LNCaP clone FGC (cell line): ENCODE results near the gene CDK5RAP3.

Source experiments
- DNase-seq: peaks from one replicate; pipeline ENCODE4 v3.0.0-alpha.2; 2011; ENCODE audit warnings: low read depth
- H3K4me3 ChIP-seq: 2 replicates; pipeline ENCODE4 v1.5.1; 2011; ENCODE audit warnings: mild to moderate bottlenecking, low read depth, low read length, control low read depth
- TF ChIP-seq, protein P1 (sequence below): IDR thresholded peaks from 2 replicates; pipeline ENCODE4 v1.5.1; 2012; ENCODE audit warnings: mild to moderate bottlenecking; ENCODE audit not compliant: control insufficient read depth, insufficient read depth; ENCODE audit errors: extremely low read depth

CDK5RAP3 gene

DNA sequence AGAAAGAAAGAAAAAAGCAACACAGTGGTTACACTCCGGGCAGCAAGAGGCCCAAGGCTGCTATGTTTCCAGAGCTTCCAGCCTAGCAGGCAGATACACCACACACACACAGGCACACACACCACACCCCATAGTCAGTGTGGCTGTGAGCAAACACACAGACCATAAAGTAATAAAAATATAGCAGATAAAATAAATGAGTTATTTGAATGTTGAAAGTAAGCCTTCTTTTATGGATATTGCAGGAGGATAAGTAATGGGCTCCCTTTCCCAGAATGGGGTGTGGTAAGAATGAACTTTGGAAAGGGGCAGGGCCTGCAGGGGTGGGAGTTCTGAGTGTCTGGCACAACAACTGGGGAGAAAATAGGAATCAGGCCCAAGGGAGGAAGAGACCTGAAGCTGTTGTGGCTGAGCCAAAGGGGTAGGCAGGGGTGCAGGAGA lies 4.8 kb upstream of the CDK5RAP3 start:
- no peak overlapping the region for H3K4me3 ChIP-seq
- TF ChIP-seq, protein P1, sequence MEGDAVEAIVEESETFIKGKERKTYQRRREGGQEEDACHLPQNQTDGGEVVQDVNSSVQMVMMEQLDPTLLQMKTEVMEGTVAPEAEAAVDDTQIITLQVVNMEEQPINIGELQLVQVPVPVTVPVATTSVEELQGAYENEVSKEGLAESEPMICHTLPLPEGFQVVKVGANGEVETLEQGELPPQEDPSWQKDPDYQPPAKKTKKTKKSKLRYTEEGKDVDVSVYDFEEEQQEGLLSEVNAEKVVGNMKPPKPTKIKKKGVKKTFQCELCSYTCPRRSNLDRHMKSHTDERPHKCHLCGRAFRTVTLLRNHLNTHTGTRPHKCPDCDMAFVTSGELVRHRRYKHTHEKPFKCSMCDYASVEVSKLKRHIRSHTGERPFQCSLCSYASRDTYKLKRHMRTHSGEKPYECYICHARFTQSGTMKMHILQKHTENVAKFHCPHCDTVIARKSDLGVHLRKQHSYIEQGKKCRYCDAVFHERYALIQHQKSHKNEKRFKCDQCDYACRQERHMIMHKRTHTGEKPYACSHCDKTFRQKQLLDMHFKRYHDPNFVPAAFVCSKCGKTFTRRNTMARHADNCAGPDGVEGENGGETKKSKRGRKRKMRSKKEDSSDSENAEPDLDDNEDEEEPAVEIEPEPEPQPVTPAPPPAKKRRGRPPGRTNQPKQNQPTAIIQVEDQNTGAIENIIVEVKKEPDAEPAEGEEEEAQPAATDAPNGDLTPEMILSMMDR: no peak
- no peak for DNase-seq

DNA sequence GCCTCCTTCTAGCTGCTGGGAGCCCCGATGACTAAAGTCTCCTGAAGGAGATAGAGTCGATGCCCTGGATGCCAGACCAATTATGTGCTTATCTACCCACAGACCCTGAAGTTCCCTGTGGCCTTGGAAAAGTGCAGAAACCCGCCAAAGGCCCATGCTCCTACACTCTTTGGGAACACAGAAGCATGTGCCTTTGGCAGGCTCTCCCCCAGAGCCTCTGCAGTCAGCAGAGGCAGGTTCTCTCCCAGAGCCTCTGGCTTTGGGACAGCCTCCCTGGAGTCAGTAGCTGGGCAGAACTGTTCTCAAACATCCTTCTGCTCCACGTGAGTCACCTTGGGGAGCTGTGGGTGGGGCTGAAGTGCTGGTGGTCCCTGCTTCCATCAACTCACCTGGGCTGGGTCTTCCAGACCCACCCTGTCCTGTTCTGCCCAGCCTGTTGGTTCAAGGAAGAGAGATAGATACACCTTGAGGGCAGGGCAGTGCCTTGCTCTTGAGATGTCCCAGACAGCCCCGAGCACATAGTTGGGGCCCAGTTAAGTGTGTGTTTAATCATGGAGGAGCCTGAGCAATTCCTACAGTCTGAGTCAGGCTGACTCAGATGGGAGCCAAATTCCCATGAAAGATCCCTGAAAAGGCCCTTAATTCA lies 3.2 kb upstream of the CDK5RAP3 start:
- H3K4me3 ChIP-seq: no peak overlapping the region
- DNase-seq: no peak
- TF ChIP-seq, protein P1: no peak

DNA sequence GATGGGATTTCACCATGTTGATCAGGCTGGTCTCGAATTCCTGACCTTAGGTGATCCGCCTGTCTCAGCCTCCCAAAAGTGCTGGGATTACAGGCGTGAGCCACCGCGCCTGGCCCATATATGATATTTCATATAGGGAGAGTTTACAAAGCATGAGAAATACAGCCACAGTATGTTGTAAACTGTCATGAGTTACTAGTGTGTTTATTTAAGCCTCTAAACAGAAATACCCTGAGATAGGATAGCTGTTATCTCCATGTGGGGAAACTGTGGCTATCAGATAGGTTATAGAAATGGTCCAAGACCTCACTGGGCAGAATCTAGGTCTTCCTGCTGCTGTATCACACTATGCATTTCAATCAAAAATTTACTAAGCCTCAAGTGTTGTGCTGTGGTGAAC lies 2.1 kb upstream of the CDK5RAP3 start:
- DNase-seq: no peak
- TF ChIP-seq, protein P1: no peak
- no peak overlapping the region for H3K4me3 ChIP-seq

DNA sequence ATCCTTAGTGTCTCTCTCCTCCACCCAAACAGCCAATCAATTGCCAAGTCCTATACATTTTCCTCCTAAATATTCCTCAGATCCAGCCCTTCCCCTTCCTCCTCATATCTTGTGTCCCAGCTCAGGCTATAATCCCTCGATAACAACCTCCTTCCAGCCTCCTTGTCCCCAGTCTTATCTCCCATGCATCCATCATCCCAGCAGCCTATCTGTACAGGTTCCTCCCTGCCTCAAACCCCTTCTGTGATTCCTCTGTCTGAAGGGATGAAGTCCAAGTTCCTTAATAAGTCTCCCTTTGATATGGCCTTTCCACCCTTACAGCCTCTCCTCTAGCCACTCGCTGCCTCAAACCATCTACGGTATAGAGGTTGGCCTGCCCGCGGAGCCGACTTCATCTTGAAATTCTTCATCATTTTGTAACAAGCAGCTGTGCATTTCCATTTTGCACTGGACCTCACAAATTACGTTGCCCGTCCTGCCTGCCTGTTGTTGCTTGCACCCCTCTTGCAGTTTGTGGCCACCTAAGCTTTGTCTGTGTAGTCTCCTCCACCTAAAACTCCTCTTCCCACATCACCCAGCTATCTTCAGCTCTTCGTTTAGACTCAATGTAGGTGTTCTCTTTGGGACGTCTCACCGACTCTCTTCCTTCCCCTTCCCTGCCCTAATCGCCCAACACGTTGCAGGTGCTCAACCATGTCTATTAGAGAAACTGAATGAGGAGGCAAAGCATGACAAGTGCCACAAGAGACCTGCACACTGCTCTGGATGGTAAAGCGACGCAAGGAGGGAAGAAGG lies 786 bp upstream of the CDK5RAP3 start:
- no peak overlapping the region for H3K4me3 ChIP-seq
- no peak for DNase-seq
- TF ChIP-seq, protein P1: no peak

DNA sequence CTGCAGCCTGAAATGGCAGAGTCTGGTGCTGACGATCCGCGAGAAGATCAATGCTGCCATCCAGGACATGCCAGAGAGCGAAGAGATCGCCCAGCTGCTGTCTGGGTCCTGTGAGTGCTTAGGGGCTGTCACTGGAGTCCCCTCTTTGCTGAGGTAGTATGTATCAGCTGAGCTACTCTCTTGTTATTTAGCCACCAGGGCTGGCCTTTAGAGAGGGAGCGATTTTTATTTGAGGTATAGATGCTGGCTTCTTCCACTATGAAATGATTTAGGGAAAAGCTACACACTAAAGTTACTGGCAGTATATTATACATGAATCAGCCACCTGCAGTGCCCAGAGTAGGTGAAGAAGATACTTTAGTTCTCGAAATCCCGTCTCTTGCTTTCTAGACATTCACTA lies 2.6 kb downstream of the CDK5RAP3 start:
- H3K4me3 ChIP-seq: no peak overlapping the region
- no peak for DNase-seq
- TF ChIP-seq, protein P1: no peak

DNA sequence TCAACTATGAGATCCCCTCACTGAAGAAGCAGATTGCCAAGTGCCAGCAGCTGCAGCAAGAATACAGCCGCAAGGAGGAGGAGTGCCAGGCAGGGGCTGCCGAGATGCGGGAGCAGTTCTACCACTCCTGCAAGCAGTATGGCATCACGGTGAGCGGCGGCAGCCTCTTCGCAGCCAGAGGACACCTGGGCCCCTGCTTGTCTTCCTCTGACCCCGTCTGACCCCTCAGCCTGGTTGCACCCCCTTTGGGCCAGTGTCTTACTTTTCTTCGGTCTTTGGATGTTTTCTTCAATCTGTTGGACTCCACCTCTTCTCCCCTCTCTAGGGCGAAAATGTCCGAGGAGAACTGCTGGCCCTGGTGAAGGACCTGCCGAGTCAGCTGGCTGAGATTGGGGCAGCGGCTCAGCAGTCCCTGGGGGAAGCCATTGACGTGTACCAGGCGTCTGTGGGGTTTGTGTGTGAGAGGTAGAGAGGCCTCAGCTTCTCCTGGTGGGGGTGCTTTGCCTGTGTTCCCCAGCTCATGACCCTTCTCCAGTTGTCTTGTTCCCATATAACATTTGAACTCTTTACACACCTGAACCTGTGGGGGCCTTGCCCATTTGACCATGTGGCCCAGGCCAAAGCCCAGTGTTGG lies 4.4 kb downstream of the CDK5RAP3 start:
- no peak overlapping the region for H3K4me3 ChIP-seq
- TF ChIP-seq, protein P1: no peak
- DNase-seq: no peak
